Effector memory CD8-positive, alpha-beta T cell (primary cell): Measurements from ENCODE around the gene CLCN7.

Experiments
- ATAC-seq: fragments of 150-1000 bp; cut with Tn5 transposase; replicated peaks from 2 replicates; pipeline ENCODE4 v1.10.0; 2021; ENCODE audit warnings: mild to moderate bottlenecking, moderate library complexity
- DNase-seq, 3 experiments: peaks; one replicate each; pipeline ENCODE4 v3.0.0; 2021
- H3K27ac Mint-ChIP-seq, 2 donors: one replicate each; pipeline ENCODE4 v1.8.0; 2022; ENCODE audit warnings: mild to moderate bottlenecking in 2 of 2, mixed read lengths in 2 of 2, moderate library complexity in 2 of 2
- H3K27me3 Mint-ChIP-seq, 2 donors: one replicate each; pipeline ENCODE4 v1.8.0; 2022; ENCODE audit warnings: mixed read lengths in 2 of 2
- H3K36me3 Mint-ChIP-seq: one replicate; pipeline ENCODE4 v1.8.0; 2022; ENCODE audit warnings: mild to moderate bottlenecking, moderate library complexity, mixed read lengths; ENCODE audit not compliant: insufficient read depth
- H3K4me1 Mint-ChIP-seq, 2 donors: one replicate each; pipeline ENCODE4 v1.8.0; 2022; ENCODE audit warnings: low read depth in 2 of 2, mixed read lengths in 2 of 2
- H3K4me3 Mint-ChIP-seq, 2 donors: one replicate each; pipeline ENCODE4 v1.8.0; 2022; ENCODE audit warnings: mild to moderate bottlenecking in 2 of 2, mixed read lengths in 2 of 2, moderate library complexity in 2 of 2
- H3K9me3 Mint-ChIP-seq, 2 donors: one replicate each; pipeline ENCODE4 v1.8.0; 2022; ENCODE audit warnings: mixed read lengths in 2 of 2

The CLCN7 gene

DNA sequence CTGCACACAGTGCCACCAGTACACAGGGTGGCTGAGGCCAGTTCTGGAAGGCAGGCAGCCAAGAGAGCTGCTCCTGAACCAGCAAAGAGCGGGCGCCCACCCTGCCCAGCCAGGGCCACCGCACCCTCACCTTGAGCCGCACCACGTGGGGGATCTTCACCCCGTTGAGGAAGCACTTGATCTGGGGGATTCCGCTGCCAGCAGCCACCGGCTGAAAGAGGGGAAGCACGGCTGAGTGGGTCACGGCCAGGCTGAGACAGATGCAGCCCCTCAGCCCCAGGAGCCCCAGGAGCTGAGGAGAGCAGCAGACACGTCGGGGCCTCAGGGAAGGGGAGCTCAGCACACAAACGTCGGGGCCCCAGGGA is 15.9 kb downstream of the CLCN7 start:
- Mint-ChIP-seq H3K27ac (peak overlapping the region; percentile 77 to 80), H3K4me3 (no peak overlapping the region), H3K9me3 (no peaks in the 10 kb centered on the region), H3K4me1 (no peaks in the 10 kb centered on the region), H3K27me3 (no peaks in the 10 kb centered on the region), H3K36me3 (peaks cover 31% of the 10 kb centered on the region)
- peak; percentile 54 for ATAC-seq
- DNase-seq: no peak

DNA sequence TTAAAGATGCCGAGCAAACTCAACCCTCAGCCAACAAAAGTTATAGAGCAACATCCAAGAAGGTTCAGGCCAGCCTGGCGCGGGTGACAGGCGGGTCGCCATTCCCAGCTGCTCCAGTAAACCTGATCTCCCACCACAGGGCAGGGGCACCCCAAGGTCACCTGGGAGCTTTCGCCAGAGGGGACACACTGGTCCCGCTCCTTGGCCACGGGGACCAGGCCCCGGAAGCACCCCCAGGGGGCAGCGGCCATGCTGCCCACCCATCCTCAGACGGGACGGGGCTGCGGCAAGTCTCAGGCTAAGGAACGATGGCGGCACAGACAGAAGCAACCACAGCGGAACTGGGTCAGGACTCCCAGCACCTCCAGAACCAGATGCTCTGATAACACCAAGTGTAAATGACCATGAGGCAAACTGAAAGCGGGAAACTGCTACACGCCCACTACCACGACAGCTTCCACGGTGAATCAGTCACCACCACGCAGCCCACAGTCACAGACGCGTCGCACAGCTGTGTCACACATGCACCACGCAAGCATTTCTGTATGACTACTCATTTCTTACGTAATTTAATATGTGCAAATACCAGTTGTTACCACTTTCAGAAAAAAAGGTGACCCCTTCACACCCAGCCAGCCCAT is 16.4 kb downstream of the CLCN7 start:
- H3K4me1 Mint-ChIP-seq: no peaks in the 10 kb centered on the region
- ATAC-seq: peak; percentile 44
- no peaks in the 10 kb centered on the region for H3K9me3 Mint-ChIP-seq
- no peak overlapping the region for H3K4me3 Mint-ChIP-seq
- no peaks in the 10 kb centered on the region for H3K27me3 Mint-ChIP-seq
- peak overlapping the region in 1 of 2 donors; percentile 80 for H3K27ac Mint-ChIP-seq
- DNase-seq: no peak
- H3K36me3 Mint-ChIP-seq: peaks cover 26% of the 10 kb centered on the region

DNA sequence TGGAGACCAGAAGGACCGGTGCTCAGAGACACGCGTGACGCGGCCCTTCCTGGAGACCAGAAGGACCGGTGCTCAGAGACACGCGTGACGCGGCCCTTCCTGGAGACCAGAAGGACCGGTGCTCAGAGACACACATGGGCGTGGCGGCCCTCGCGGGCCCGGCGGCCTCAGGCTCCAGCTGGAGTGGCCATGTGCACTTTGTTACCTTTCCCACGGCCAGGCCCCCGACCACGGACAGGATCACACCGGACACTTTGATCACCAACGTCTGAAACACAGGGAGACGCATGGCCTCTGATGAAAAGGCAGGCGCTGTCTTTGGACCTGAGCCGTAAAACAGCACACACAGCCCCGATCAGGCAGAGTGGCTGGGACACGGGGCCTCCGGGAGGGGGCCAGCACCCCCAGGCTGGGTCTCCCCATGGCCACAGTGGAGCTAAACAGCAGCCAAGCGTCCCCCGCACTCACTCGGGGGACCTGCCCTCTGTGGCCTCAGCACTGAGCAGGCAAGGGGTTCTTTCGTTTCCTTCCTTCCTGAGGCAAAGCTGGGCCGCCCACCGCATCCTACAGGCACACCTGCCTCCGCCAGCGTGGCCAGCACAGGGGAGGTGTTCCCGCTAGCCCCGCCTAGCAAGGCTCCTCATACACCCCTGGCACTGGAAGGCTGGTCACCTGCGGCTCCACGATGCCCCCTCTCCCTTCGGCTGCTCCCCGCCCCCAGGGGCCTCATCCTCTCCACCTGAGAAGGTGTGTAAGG is 17.2 kb downstream of the CLCN7 start:
- Mint-ChIP-seq H3K4me3 (no peak overlapping the region), H3K27me3 (no peaks in the 10 kb centered on the region), H3K4me1 (no peaks in the 10 kb centered on the region), H3K9me3 (no peaks in the 10 kb centered on the region), H3K27ac (no peak overlapping the region), H3K36me3 (peaks cover 28% of the 10 kb centered on the region)
- no peak for DNase-seq
- ATAC-seq: no peak

DNA sequence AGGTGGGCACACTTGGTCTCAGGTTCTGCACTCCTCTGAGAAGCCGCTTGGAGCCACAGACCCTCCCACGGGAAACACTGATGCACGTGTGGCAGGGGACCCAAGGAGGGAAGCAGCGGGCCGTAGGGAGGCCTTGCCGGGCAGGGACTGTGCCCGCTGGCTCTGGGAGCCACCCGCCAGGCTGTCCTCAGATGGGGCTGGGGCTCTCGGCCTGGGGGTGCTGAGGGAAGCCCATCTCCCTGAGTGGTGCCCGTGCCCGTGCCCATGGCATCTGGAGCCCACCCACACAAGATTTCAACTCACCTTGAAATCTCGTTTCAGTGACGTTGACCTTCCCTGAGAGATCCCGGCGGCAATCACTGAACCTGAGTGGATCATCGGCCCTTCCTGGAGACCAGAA is 17.9 kb downstream of the CLCN7 start:
- H3K27me3 Mint-ChIP-seq: no peaks in the 10 kb centered on the region
- H3K36me3 Mint-ChIP-seq: peaks cover 30% of the 10 kb centered on the region
- DNase-seq: no peak
- no peak overlapping the region for H3K27ac Mint-ChIP-seq
- no peaks in the 10 kb centered on the region for H3K4me1 Mint-ChIP-seq
- H3K9me3 Mint-ChIP-seq: no peaks in the 10 kb centered on the region
- H3K4me3 Mint-ChIP-seq: no peak overlapping the region
- ATAC-seq: no peak

DNA sequence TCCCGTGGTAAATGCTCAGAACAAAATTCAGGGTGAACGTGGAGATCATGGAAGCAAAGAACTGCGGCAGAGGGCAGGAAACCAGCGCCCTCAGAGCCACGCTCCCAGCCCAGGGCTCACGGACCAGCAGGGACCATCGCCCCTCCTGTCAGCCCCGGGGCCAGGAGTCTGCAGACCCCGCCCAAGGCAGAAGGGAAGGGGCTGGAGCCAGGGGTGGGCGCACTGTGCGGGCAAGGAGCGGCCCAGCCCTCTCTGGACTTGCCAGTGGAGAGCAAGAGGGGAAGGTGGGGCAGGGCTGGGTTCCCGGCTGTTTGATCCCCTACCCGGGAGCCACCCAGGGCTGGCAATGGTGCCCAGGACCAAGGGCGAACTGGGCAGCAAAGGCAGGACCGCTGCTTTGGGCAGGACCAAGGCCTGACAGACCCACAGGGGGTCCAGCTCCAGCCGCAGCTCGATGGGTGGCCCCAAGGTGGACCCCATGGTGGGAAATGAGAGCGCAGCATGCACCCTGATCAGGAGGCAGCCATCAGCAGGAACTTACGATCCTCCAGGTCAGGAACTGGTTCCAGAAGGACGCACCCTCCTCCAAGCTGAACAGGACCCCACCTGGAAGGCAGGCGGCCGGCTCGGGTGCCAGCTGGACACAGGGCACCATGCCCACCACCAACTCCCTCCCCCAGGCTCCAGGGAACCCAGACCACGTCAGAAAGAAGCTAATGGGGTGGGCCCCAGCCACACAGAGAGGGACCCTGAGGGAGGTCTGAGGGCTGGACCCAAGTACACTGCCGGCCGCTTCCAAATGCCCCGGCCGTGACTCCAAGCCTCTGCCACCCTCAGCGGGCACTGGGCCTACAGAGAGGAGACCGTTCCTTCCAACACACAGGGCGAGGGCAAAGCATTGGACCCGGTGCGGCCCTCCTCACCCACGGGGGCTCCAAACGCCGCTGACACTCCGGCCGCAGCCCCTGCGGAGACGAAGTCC is 19.3 kb downstream of the CLCN7 start:
- ATAC-seq: no peak
- DNase-seq: no peak
- peaks cover 0 to 3% of the 10 kb centered on the region in 2 donors for H3K4me1 Mint-ChIP-seq
- no peak overlapping the region for H3K27ac Mint-ChIP-seq
- no peak overlapping the region for H3K4me3 Mint-ChIP-seq
- peaks cover 33% of the 10 kb centered on the region for H3K36me3 Mint-ChIP-seq
- no peaks in the 10 kb centered on the region for H3K27me3 Mint-ChIP-seq
- no peaks in the 10 kb centered on the region for H3K9me3 Mint-ChIP-seq

DNA sequence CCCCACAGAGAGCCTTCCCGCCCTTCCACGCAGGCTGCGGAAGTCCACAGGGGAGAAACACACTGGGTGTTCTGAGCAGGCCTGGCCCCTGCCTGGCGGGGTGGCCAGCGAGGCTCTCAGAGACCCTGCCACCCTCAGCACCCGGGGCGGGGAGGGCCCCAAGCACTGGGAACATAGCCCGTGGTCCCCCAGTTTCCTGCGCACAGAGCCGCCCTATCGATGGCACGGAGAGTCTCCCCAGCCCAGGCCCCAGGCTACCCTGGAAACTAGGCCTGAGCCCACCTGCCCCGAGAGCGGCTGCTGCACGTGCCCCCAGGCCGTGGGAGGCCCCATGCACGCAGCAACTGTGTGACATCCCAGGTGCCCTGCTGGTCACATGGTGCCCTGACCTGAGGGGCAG is 20.3 kb downstream of the CLCN7 start:
- Mint-ChIP-seq H3K4me1 (peaks cover 2 to 3% of the 10 kb centered on the region in 2 donors), H3K27ac (no peak overlapping the region), H3K4me3 (no peak overlapping the region), H3K27me3 (no peaks in the 10 kb centered on the region), H3K9me3 (no peaks in the 10 kb centered on the region), H3K36me3 (peaks cover 37% of the 10 kb centered on the region)
- ATAC-seq (no peak), DNase-seq (no peak)

DNA sequence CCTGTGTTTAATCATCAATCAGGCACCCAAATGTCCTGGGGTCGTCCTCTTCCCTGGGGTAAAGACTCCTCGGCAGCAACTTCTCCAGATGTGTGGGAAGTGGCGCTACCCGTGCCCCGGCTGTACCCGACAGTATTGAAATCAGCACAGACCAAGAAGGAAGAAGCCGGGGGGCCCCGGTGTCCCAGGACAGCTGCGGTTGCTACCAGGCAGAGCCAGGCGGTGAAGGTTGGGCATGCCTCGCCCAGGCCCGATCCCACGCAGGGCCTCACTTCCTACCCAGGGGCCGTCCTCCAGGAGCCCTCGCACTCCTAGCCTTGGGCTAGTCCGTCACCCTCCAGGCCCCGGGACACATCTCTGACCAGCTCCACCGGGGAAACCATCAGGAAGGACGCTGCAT is 21.5 kb downstream of the CLCN7 start:
- Mint-ChIP-seq H3K4me3 (no peak overlapping the region), H3K4me1 (peaks cover 2 to 3% of the 10 kb centered on the region in 2 donors), H3K27ac (no peak overlapping the region), H3K9me3 (no peaks in the 10 kb centered on the region), H3K27me3 (no peaks in the 10 kb centered on the region), H3K36me3 (peaks cover 39% of the 10 kb centered on the region)
- ATAC-seq: no peak
- no peak for DNase-seq

DNA sequence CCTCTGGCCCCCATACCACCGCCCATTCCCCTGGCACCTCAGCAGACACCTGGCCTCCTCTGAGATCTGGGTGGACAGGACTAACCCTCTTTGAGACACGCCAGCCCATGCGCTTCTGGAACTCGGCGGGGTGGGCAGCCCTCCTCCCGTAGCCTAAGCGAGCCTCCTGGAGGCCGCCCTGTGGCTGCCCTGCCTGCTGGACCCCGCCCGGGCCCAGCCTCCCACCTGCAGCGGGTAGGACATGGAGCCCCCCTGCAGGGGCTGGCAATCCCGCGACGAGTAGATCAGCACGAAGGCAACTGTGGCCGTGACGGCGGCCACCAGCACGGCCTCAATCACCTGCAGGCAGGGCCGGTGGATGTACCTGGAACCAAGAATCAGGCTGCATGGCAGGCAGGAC is 22.3 kb downstream of the CLCN7 start:
- peaks cover 36% of the 10 kb centered on the region for H3K36me3 Mint-ChIP-seq
- H3K27ac Mint-ChIP-seq: no peak overlapping the region
- no peak for ATAC-seq
- H3K27me3 Mint-ChIP-seq: no peaks in the 10 kb centered on the region
- peaks cover 2 to 3% of the 10 kb centered on the region in 2 donors for H3K4me1 Mint-ChIP-seq
- H3K9me3 Mint-ChIP-seq: no peaks in the 10 kb centered on the region
- H3K4me3 Mint-ChIP-seq: no peak overlapping the region
- no peak for DNase-seq

DNA sequence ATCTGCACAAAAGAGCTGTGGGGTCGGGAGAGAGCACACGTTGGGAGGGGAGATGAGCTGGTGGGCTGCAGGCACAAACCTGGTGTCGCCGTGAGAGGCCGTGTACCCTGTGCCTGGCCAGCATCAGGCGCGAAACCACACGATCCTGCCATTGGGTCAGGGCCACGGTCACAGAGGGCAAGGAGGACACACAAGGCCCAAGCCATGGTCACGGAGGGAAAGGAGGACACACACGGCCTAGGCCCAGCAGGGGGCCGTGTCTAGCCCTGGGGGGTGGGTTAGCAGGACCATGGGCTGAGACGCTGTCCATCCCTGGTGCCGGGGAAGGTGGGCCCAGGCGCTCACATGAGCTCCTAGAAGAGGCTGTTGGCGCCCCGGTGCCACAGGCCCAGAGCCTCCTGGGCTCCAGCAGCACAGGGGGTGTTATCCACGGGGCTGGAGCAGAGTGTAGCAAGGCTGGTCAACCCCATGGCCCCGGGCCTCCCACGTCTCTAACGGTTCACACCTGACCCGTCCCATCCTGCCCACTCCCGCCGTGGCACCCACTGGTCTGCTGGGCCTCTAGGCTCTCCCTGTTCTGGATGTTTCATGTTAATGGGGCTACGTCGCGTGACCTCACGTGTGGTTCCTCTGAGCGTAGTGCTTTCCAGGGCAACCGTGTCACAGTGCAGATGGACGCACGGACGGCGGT is 23.0 kb downstream of the CLCN7 start:
- Mint-ChIP-seq H3K36me3 (peaks cover 32% of the 10 kb centered on the region), H3K4me3 (no peak overlapping the region), H3K4me1 (peaks cover 2 to 3% of the 10 kb centered on the region in 2 donors), H3K9me3 (no peaks in the 10 kb centered on the region), H3K27ac (peak overlapping the region in 1 of 2 donors; percentile 69), H3K27me3 (no peaks in the 10 kb centered on the region)
- DNase-seq (no peak), ATAC-seq (no peak)

DNA sequence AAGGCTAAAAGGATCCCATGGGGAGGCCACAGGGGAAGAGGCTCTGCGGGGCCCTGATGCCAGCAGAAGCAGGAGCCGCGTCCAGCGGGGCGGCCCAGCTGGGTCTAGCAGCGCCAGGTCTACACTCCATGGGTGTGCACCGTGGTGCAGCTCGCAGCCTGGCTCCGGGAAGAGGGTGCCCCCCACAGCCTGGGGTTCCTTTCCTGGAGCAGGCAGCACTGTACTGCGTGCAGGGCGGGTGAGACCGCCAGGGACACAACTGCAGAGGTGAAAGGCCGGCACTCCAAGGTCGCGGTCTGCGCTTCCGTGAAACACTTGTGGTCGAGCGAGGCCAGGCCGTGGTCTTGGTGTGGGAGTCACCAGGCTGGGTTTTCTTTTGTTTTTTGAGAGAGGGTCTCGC is 24.0 kb downstream of the CLCN7 start:
- H3K27me3 Mint-ChIP-seq: no peaks in the 10 kb centered on the region
- no peak overlapping the region for H3K4me3 Mint-ChIP-seq
- H3K9me3 Mint-ChIP-seq: no peaks in the 10 kb centered on the region
- ATAC-seq: no peak
- H3K36me3 Mint-ChIP-seq: peaks cover 27% of the 10 kb centered on the region
- peaks cover 2 to 3% of the 10 kb centered on the region in 2 donors for H3K4me1 Mint-ChIP-seq
- no peak for DNase-seq
- H3K27ac Mint-ChIP-seq: no peak overlapping the region

DNA sequence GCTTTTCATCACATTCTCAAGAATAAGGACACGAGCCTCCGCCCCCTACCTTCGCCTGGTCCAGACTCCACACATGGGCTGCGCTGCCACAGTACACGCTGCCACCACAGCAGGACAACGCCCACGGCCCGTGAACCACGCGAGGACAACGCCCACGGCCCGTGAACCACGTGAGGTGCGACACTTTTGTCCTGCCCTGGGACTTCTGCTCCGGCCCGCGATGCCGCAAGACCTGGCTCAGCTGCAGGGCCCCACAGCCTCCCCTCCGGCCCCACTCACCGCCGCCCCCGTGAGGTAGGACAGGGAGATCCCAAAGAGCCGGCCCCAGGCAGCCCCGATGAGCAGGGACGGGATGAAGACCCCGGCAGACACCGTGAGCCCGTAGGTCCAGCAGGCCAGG is 24.6 kb downstream of the CLCN7 start:
- H3K36me3 Mint-ChIP-seq: peaks cover 27% of the 10 kb centered on the region
- H3K4me1 Mint-ChIP-seq: peaks cover 2 to 3% of the 10 kb centered on the region in 2 donors
- H3K4me3 Mint-ChIP-seq: no peak overlapping the region
- DNase-seq (no peak), ATAC-seq (no peak)
- H3K27me3 Mint-ChIP-seq: no peaks in the 10 kb centered on the region
- peak overlapping the region in 1 of 2 donors; percentile 25 for H3K27ac Mint-ChIP-seq
- no peaks in the 10 kb centered on the region for H3K9me3 Mint-ChIP-seq

DNA sequence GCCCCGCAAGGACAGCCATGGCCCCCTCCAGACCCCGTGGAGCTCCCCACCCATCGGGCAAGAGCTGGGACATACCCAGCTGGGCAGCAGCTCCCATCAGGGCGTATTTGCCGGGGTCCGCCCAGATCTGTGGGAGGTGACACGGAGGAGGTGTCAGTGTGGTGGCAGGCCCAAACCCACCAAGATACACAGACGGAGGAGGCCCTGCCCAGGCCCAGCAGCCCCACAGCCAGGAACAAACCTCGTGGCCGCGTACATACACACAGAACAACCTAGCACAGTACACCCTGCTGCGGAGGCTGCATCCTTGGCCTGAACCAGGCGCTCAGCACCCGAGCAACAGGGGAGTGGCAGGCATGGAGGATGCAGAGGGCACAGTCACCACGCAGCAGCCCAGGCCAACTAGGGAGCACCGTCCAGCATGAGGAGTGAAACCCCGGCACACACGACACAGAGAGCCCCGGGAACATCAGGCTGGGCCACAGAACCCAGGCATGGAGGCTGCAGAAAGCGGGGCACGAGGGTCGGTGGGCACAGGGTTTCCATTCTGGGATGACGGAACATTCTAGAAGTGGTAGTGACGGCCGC is 25.5 kb downstream of the CLCN7 start:
- Mint-ChIP-seq H3K27ac (peak overlapping the region in 1 of 2 donors; percentile 25), H3K4me3 (no peak overlapping the region), H3K9me3 (no peaks in the 10 kb centered on the region), H3K27me3 (no peaks in the 10 kb centered on the region), H3K4me1 (peaks cover 3% of the 10 kb centered on the region in 2 donors), H3K36me3 (peaks cover 27% of the 10 kb centered on the region)
- ATAC-seq (no peak), DNase-seq (no peak)
